NCI-H1092 (cell line): ENCODE measurements around the gene PECR.
"Not testable (repeated sequence)": the region's sequence is repeated elsewhere in the genome, so short reads cannot be mapped to it uniquely, and the experiment has no call there.

Experiments used
- DNase-seq: peaks from one replicate; lab custom pipeline; 2025; lab: John Stamatoyannopoulos, UW

PECR gene

GRCh38 chr2:216002101-216002678 is 79.4 kb downstream of the PECR start:
- no peak for DNase-seq

- DNase-seq, result no peak
These were observed 80.2 kb downstream of the PECR start for GRCh38 chr2:216001216-216002100.

GRCh38 chr2:215998636-215999035 is 83.0 kb downstream of the PECR start:
- no peak for DNase-seq

GRCh38 chr2:215997219-215997618 is 84.4 kb downstream of the PECR start:
- no peak for DNase-seq

GRCh38 chr2:215994911-215995310 is 86.7 kb downstream of the PECR start:
- DNase-seq, result no peak

- DNase-seq, result not testable (repeated sequence)
These were observed 92.9 kb downstream of the PECR start for GRCh38 chr2:215988556-215989207.
